Measurements from ENCODE around the gene MLEC.

DNA sequence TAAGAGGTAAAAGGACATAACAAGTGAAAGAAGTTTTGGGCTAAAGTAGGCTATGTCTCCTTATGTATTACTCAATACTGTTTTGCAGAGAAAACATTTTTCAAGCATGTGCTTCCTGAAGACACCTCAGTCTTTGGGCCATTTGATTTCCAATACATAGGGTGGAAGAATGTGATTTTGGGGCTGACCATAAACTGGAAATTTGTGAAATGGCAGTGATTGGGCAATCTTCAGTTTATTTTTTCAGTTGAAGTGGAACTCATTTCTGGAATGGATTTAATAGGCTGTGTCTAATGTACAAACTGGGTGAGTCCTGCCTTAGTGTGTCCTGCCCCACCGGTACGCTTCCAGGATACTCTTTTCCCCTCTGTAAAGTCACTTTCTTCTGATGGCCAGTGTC, 35.8 kb downstream of the MLEC start:
- TF ChIP-seq, protein P1, sequence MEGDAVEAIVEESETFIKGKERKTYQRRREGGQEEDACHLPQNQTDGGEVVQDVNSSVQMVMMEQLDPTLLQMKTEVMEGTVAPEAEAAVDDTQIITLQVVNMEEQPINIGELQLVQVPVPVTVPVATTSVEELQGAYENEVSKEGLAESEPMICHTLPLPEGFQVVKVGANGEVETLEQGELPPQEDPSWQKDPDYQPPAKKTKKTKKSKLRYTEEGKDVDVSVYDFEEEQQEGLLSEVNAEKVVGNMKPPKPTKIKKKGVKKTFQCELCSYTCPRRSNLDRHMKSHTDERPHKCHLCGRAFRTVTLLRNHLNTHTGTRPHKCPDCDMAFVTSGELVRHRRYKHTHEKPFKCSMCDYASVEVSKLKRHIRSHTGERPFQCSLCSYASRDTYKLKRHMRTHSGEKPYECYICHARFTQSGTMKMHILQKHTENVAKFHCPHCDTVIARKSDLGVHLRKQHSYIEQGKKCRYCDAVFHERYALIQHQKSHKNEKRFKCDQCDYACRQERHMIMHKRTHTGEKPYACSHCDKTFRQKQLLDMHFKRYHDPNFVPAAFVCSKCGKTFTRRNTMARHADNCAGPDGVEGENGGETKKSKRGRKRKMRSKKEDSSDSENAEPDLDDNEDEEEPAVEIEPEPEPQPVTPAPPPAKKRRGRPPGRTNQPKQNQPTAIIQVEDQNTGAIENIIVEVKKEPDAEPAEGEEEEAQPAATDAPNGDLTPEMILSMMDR (conservative IDR thresholded peaks at IDR 0.05; ENCODE audit: low read length) = no peak
- no peak for TF ChIP-seq EZH2phosphoT487 (IDR thresholded peaks at IDR 0.05; ENCODE audit: borderline replicate concordance, low read depth, low read length)
